Choroid plexus epithelial cell (primary cell): ENCODE results near the gene GFER.

Experiments
- DNase-seq: peaks from one replicate; pipeline ENCODE4 v3.0.0-alpha.2; 2010; ENCODE audit warnings: low read depth
- H3K4me3 ChIP-seq: 2 replicates; pipeline ENCODE4 v1.5.1; 2011; ENCODE audit warnings: low read depth, mild to moderate bottlenecking, control low read depth, low read length, moderate library complexity
- CTCF ChIP-seq: conservative IDR thresholded peaks from 2 replicates; pipeline ENCODE4 v1.5.1; 2011; ENCODE audit warnings: low read depth, mild to moderate bottlenecking, control low read depth, inconsistent platforms, low read length, moderate library complexity

The GFER gene

GRCh38 chr16:1982991-1983543, 926 bp upstream of the GFER start:
- H3K4me3 ChIP-seq, result peak overlapping the region; percentile 67
- peak; percentile 16 for TF ChIP-seq CTCF

GRCh38 chr16:1984347-1985225, 593 bp downstream of the GFER start:
- peak overlapping the region; percentile 67 for H3K4me3 ChIP-seq
- TF ChIP-seq CTCF, result no peak
- DNase-seq, result no peak

More at GRCh38 chr16:1982991-1983543, 926 bp upstream of the GFER start:
- peak; percentile 30 for DNase-seq

GRCh38 chr16:1985466-1986150, 1.6 kb downstream of the GFER start:
- H3K4me3 ChIP-seq, result no peak overlapping the region
- no peak for DNase-seq
- TF ChIP-seq CTCF, result no peak

GRCh38 chr16:1987198-1987597, 3.2 kb downstream of the GFER start:
- no peak overlapping the region for H3K4me3 ChIP-seq
- no peak for TF ChIP-seq CTCF
- DNase-seq, result no peak

- TF ChIP-seq CTCF, result no peak
- H3K4me3 ChIP-seq, result no peak within 1 kb of the TSS
- DNase-seq, result no peak
Observed at GRCh38 chr16:1989209-1990100, 5.5 kb downstream of the GFER start, which contains the start of gene SYNGR3. Gene SYNGR3 (plus strand): TSS chr16:1989970. CDS start chr16:1990103, 133 bp downstream.

GRCh38 chr16:1990101-1990350, 6.0 kb downstream of the GFER start:
- TF ChIP-seq CTCF, result no peak
- no peak for DNase-seq
- H3K4me3 ChIP-seq, result no peak overlapping the region
